NCI-H2196 treated with DMSO at 0.1 percent for 48 hours (cell line): Measurements from ENCODE around the gene CCDC13.
"Not testable (repeated sequence)": the region's sequence is repeated elsewhere in the genome, so short reads cannot be mapped to it uniquely, and the experiment has no call there.

Experiments
- DNase-seq: peaks from one replicate; lab custom pipeline; 2025; ENCODE audit not compliant: unreplicated experiment; lab: John Stamatoyannopoulos, UW

Gene CCDC13

GRCh38 chr3:42772670-42773408 lies at the start of gene CCDC13:
Gene CCDC13, minus strand, starts transcription at chr3:42773253. Its CDS starts 14,908 bp downstream, at chr3:42758345.
- peak; percentile 59 for DNase-seq

- no peak for DNase-seq
Measured at GRCh38 chr3:42822828-42823227, 49.8 kb upstream of the CCDC13 start.

GRCh38 chr3:42820746-42821051 lies 47.6 kb upstream of the CCDC13 start:
- DNase-seq: no peak

GRCh38 chr3:42819351-42819965 lies 46.4 kb upstream of the CCDC13 start:
- DNase-seq: peak; percentile 34

GRCh38 chr3:42815826-42816225 lies 42.8 kb upstream of the CCDC13 start:
- DNase-seq: no peak

- DNase-seq: no peak
Measured at GRCh38 chr3:42814914-42815507, 42.0 kb upstream of the CCDC13 start.

GRCh38 chr3:42814246-42814645 lies 41.2 kb upstream of the CCDC13 start:
- no peak for DNase-seq

- not testable (repeated sequence) for DNase-seq
Measured at GRCh38 chr3:42811118-42811883, 38.2 kb upstream of the CCDC13 start.

GRCh38 chr3:42810706-42811105 lies 37.7 kb upstream of the CCDC13 start:
- not testable (repeated sequence) for DNase-seq

GRCh38 chr3:42809202-42809601 lies 36.1 kb upstream of the CCDC13 start, which contains the start of gene ACKR2:
Gene ACKR2, plus strand, starts transcription at chr3:42809445. Its CDS starts 55,058 bp downstream, at chr3:42864503.
- DNase-seq: no peak

GRCh38 chr3:42807929-42808328 lies 34.9 kb upstream of the CCDC13 start:
- DNase-seq: no peak

GRCh38 chr3:42805141-42805821 lies 32.2 kb upstream of the CCDC13 start:
- no peak for DNase-seq

- no peak for DNase-seq
Measured at GRCh38 chr3:42804831-42805132, 31.7 kb upstream of the CCDC13 start.

GRCh38 chr3:42804106-42804830 lies 31.2 kb upstream of the CCDC13 start, which contains the start of gene HIGD1A:
Gene HIGD1A, minus strand, starts transcription at chr3:42804490. Its CDS starts 10,237 bp downstream, at chr3:42794253.
- DNase-seq: peak; percentile 73

- no peak for DNase-seq
Measured at GRCh38 chr3:42803414-42804105, 30.5 kb upstream of the CCDC13 start.

GRCh38 chr3:42802876-42803413 lies 29.9 kb upstream of the CCDC13 start:
- DNase-seq: no peak

GRCh38 chr3:42801784-42802183 lies 28.7 kb upstream of the CCDC13 start:
- no peak for DNase-seq

GRCh38 chr3:42801048-42801620 lies 28.1 kb upstream of the CCDC13 start:
- no peak for DNase-seq

GRCh38 chr3:42800251-42800650 lies 27.2 kb upstream of the CCDC13 start:
- DNase-seq: no peak
